NOMO-1 treated with DMSO at 0.1 percent for 48 hours (cell line): ENCODE results near the gene MAGI1.
"Not testable (repeated sequence)": the region's sequence is repeated elsewhere in the genome, so short reads cannot be mapped to it uniquely, and the experiment has no call there.

Experiments used
- DNase-seq: peaks from one replicate; lab custom pipeline; 2025; ENCODE audit not compliant: unreplicated experiment; lab: John Stamatoyannopoulos, UW

MAGI1 gene

GRCh38 chr3:65723985-65724384 is 314.7 kb downstream of the MAGI1 start:
- no peak for DNase-seq

GRCh38 chr3:65723011-65723410 is 315.7 kb downstream of the MAGI1 start:
- no peak for DNase-seq

- no peak for DNase-seq
These were observed 317.6 kb downstream of the MAGI1 start for GRCh38 chr3:65720989-65721737.

GRCh38 chr3:65719639-65720038 is 319.1 kb downstream of the MAGI1 start:
- DNase-seq: not testable (repeated sequence)

GRCh38 chr3:65717676-65718346 is 320.9 kb downstream of the MAGI1 start:
- no peak for DNase-seq

- DNase-seq: no peak
These were observed 322.5 kb downstream of the MAGI1 start for GRCh38 chr3:65716071-65716751.

- no peak for DNase-seq
These were observed 324.6 kb downstream of the MAGI1 start for GRCh38 chr3:65714134-65714533.

GRCh38 chr3:65713016-65713415 is 325.7 kb downstream of the MAGI1 start:
- DNase-seq: no peak

GRCh38 chr3:65712140-65712539 is 326.6 kb downstream of the MAGI1 start:
- DNase-seq: no peak

GRCh38 chr3:65706776-65707568 is 331.7 kb downstream of the MAGI1 start:
- no peak for DNase-seq

GRCh38 chr3:65706301-65706700 is 332.4 kb downstream of the MAGI1 start:
- no peak for DNase-seq

GRCh38 chr3:65703820-65704219 is 334.9 kb downstream of the MAGI1 start:
- DNase-seq: no peak

- no peak for DNase-seq
These were observed 335.7 kb downstream of the MAGI1 start for GRCh38 chr3:65703026-65703425.

GRCh38 chr3:65702202-65702601 is 336.5 kb downstream of the MAGI1 start:
- DNase-seq: no peak

- no peak for DNase-seq
These were observed 337.2 kb downstream of the MAGI1 start for GRCh38 chr3:65701516-65701915.

- DNase-seq: no peak
These were observed 349.3 kb downstream of the MAGI1 start for GRCh38 chr3:65689436-65689835.

GRCh38 chr3:65687741-65688140 is 351.0 kb downstream of the MAGI1 start:
- DNase-seq: no peak

GRCh38 chr3:65685621-65686235 is 353.0 kb downstream of the MAGI1 start:
- DNase-seq: no peak

GRCh38 chr3:65678516-65678915 is 360.2 kb downstream of the MAGI1 start:
- DNase-seq: no peak

GRCh38 chr3:65677486-65678010 is 361.2 kb downstream of the MAGI1 start:
- DNase-seq: no peak

GRCh38 chr3:65676580-65676979 is 362.1 kb downstream of the MAGI1 start:
- no peak for DNase-seq
